Spleen (tissue), 7 donors: Measurements from ENCODE around the gene TCF12.

Source experiments
- CTCF ChIP-seq, 11 experiments: fragments of 200-600 bp in 7 of 11; fragments of 450-650 bp in 4 of 11; sonication (generic) in 4 of 11; IDR thresholded peaks in 8 of 11; conservative IDR thresholded peaks in 3 of 11; 1 replicate in 7 of 11; 2 replicates in 4 of 11; pipeline versions ENCODE4 v1.4.0 to v1.8.0; 2016 to 2021; ENCODE audit warnings: antibody characterized with exemption in 11 of 11, inconsistent platforms in 4 of 11, mild to moderate bottlenecking in 1 of 11
- POLR2A ChIP-seq, 3 donors: fragments of 450-650 bp; IDR thresholded peaks; one replicate each; pipeline ENCODE4 v1.5.1; 2017; ENCODE audit warnings: antibody characterized with exemption in 3 of 3, mild to moderate bottlenecking in 1 of 3
- POLR2AphosphoS5 ChIP-seq, 3 donors: sonication (generic); formaldehyde crosslinking; IDR thresholded peaks; one replicate each; pipeline ENCODE4 v1.5.1; 2017; ENCODE audit warnings: antibody characterized with exemption in 3 of 3
- donor health status: DM: no; HTN: no; CAD: no; lungs with moderate emphysema.
- donor health status: DM: no; HTN: no; CAD: no.
- donor health status: DM: no; HTN: no; CAD: no.

- TF ChIP-seq CTCF (IDR thresholded peaks at IDR 0.05 in 8 of 11, conservative IDR thresholded peaks at IDR 0.05 in 3 of 11) (no peak), POLR2A (IDR thresholded peaks at IDR 0.05) (no peak), POLR2AphosphoS5 (IDR thresholded peaks at IDR 0.05) (no peak)
Measured at GRCh38 chr15:57201578-57201977, 283.1 kb downstream of the TCF12 start.
